GM18858 (cell line): ENCODE results near the gene ADGRA1.

Experiments
- ATAC-seq: cut with Tn5 transposase; IDR thresholded peaks from one replicate; pipeline ENCODE4 v1.9.1; 2021; ENCODE audit not compliant: unreplicated experiment

Gene ADGRA1

GRCh38 chr10:133160826-133161471 lies 73.2 kb downstream of the ADGRA1 start:
- ATAC-seq: no peak

- no peak for ATAC-seq
Observed at GRCh38 chr10:133161486-133162109, 73.9 kb downstream of the ADGRA1 start.

DNA sequence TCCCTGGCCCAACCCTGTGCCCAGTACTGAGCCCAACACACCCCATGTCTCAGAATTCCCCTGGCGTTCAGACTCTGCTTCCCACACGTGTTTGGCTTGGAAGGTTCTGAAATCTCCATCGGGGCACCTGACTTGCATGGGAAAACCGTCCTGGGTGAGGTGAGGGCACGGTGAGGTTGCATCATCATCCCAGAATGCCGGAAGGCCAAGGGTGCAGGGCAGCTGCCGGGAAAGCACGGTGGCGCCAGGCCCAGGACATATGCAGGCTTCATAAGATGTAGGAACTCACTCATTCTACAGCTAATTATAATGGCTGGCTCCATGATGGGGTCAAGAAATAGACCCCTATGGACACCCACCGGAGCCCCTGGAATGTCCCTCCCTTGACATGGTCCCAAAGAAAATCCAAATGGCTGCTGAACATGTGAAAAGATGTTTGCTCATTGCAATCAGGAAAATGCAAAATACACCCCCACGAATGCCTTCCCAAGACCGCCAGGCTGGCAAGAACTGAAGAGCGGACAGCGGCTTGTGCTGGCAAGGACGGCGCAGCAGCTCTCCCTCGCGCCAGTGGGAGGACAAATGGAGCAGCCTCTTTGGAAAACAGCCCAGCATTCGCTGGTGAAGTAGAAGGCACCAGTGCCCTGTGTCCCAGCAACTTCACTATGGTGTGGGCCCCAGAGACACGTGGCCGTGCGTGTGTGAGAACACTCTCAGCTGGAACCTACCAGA lies 74.6 kb downstream of the ADGRA1 start:
- no peak for ATAC-seq

- ATAC-seq: no peak
Observed at GRCh38 chr10:133162910-133163856, 75.5 kb downstream of the ADGRA1 start.

DNA sequence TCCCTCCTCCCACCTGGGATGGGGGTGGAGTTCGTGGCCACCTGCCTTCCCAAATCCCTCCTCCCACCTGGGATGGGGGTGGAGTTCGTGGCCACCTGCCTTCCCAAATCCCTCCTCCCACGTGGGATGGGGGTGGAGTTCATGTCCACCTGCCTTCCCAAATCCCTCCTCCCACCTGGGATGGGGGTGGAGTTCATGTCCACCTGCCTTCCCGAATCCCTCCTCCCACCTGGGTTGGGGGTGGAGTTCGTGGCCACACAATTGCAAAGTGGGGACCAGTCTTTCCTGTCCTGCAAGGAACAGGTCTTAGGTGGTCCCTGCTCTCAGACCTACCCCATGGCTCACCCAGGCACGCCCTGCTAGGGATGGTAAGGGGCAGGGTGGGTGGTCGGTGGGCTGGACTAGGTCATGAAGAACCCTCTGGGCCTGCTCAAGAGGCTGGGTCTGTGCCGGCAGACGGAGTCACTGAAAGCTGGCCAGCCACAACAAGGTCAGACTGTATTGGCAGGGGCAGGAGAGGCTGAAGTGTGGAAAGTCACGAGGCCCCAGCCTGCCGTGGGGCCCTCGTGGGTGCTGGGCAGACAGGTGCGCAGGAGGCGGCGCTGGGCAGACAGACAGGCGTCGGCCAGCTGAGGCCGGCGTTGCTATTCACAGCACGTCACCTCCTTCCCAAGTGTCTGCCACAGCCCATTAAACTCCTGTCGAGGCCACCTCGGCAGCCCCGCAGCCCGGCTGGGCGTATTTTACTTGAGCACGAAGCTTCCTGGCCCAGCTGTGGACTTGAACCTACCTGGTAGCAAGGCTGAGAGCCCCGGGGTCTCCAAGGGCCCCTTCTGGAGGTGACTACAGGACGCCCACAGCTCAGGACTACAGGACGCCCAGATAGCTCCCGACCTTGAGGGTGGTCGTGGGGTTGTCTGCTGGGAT lies 76.4 kb downstream of the ADGRA1 start:
- ATAC-seq: no peak

DNA sequence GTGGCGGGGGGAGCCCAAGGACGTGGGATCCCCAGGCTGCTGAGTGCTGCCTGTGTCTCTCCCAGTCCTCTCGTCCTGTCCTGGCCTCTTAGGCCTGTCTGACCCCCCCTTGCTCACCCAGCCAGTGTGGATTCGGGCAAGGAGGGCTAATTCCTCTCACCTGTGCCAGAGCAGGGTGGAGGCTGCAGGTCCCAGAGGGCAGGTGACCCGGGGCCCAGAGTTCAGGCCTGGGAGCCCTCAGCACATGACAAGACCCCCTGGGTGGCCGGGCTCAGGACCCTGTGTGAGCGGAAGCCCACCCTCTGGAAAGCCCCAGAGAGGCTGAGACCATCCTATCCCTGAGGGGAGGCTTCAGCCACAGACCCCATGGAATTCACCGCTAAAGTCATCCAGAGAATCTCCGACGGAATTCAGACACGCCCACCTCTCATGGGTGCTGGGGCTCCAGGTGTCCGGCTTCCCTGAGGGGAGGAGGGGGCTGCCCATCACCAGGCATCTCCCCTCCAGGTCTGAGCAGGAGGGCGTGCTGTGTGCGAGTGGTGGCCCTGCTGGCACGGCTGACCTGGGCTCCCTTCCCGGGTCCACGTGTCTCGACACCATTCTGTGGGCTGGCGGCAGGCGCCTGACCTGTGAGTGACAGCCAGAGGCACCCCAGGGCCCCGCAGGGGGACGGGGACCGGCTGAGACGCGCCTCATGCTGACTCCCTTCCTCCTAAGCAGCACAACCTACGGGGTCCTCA lies 77.3 kb downstream of the ADGRA1 start:
- no peak for ATAC-seq

DNA sequence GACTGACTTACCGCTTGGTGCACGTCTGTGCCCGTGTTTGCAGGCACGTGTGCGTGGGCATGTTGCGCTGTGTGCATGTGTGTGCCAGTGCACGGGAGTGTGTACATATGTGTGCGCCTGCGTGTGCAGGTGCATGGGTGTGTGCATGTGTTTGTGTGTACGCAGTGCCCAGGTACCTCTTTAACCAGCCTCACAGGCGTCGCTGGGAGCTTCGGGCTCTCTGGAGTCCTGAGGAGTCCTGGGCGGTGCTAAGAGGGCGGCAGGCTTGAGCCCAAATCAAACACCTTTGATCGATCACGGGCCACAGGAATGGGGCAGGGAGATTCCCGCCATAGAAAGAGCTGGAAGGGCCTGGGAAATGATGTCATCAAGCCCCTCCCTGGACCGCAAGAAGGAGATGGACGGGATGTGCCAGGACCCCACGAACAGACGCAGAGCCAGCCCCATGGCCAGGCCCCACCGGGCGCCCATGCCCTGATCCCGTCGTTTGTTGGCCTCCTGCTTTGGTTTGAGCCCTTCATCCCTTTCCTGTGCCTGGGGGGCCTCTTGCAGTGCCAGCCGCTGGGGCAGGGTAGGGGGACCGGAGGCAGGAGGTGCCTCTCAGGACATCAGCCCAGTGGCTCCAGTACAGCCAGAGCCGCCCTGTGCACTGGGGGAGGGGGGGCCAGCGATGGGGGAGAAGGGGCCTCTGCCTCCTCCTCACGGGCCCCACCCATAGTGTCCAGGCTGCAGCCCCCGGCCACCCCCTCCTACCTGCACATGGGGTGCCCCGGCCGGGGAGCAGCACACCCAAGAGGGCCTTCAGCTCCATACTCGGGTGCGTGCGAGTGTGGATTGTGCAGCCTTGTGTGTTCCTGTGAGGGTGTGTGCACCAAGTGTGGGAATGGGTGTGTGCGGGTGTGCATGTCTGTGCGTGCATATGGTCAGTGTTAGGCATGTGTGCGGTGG lies 78.1 kb downstream of the ADGRA1 start:
- ATAC-seq: no peak

GRCh38 chr10:133166504-133166827 lies 78.7 kb downstream of the ADGRA1 start:
- ATAC-seq: no peak

DNA sequence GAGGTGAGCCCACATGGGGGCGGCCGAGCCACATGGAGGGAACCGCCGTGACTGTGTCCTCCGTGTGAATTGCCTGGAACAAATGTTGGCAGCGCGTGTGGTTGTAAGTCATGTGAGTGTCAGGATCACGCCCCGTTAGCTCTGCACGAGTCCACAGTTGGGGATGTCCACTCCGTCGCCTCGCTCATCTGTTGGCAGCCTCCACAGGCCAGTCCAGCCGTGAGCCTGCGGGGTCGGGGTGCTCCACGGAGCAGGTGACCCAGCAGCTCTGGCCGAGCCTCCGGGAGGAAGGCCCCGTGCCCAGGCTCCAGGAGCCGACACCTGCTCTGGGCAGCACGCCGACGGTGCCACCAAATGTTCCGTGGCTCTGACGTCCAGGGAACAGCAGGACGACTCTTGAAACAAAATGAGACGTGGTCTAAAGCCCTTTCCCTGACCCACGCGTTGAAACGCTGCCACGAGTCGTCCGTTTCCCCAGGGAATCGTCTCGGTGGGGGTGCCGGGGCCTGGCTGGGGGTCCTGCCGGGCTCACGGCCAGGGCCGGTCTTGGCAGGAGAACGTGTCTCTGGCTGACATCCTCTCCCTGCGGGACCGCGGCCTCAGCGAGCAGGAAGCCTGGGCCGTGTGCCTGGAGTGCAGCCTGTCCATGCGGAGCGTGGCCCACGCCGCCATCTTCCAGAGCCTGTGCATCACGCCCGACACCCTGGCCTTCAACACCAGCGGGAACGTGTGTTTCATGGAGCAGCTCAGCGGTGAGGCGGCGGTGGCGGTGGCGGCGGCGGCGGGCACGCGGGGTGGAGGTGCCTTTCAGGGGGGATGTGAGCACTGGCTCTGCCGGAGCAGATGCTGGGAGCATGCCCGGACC lies 79.3 kb downstream of the ADGRA1 start:
- ATAC-seq: no peak

GRCh38 chr10:133167693-133168616 lies 80.2 kb downstream of the ADGRA1 start:
- no peak for ATAC-seq

GRCh38 chr10:133168617-133169031 lies 80.9 kb downstream of the ADGRA1 start:
- ATAC-seq: no peak

DNA sequence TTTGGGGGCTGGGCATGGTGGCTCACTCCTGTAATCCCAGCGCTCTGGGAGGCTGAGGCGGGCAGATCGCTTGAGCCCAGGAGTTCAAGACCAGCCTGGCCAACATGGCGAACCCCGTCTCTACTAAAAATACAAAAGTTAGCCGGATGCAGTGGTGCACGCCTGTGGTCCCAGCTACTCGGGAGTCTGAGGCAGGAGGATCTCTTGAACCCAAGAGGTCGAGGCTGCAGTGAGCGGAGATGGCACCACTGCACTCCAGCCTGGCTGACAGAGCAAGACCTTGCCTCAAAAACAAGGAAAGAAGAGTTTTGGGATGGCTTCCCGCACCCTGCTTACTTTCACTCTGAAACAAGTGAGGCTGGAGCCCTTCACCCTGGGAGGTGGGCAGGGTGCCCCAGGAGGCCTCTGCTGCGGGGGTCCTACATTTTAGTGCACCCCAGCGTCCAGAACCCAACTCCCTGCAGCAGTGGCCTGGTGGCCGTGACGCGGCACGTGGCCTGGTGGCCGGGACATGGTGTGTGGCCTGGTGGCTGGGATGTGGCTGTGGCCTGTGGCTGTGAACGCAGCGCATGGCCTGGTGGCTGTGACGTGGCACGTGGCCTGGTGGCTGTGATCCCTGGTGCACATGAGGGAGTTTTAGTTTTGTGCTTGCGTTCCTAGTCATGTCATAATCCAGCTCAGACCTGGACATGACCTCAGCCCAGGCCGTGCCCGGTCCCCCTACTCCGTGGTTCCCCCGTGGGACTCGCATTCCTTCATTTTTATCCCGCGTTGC lies 81.6 kb downstream of the ADGRA1 start:
- no peak for ATAC-seq

DNA sequence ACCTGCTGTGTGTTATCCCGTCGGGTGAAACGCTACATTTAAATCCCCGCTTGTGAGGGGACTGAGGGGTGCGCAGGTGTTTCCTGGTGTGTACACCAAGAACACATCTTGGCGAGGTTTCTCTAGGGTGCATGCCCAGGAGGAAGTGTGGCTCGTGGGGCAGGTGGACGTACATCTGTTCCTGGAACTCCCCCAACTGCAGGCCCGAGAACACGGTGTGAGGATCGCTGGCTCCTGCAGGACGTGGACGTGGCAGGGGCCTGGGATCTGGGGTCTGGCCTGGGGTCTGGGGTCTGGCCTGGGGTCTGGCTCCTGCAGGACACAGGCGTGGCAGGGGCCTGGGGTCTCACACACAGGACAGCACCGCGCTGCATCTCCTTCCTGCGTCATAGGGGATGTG lies 82.4 kb downstream of the ADGRA1 start:
- no peak for ATAC-seq

DNA sequence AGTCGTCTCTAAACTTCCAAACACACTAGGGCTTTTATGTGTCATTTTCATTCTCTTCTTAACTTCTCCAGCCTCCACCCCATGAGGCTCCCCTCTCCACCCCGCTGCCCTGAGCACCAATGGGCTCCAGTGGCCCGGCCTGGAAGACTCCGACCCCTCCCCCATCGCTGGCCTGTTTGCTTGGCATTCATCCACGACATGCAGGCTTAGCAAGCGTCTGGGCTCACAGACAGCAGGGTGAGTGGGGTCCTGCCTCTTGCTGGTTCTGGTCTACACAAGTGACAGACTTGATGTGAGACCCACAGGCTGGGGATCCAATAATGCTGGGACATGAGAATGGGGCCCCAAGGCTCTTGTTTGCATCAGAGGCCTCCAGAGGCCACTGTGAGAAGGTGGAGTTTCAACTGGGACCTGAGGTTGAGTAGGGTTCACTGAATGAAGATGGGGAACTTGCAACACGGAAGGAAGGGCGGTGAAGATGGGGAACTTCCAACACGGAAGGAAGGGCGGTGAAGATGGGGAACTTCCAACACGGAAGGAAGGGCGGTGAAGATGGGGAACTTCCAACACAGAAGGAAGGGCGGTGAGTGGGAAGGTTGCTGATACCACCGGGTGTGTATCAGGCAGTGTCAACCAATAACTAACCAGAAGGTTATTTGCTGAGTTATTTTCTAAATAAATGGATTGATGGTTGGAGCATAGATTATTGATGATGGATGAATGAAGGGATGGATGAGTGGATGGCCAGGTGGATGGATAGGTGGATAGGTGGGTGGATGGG lies 86.3 kb downstream of the ADGRA1 start:
- ATAC-seq: no peak

GRCh38 chr10:133174689-133175263 lies 87.1 kb downstream of the ADGRA1 start:
- ATAC-seq: no peak
